Left renal pelvis (tissue), 4 donors: ENCODE data around the gene NAGLU. TPM values are rescaled to one million over a fixed set of nuclear protein-coding genes. Genes with fewer than 3 reads are reported as not detected.

Experiments
- DNase-seq, 4 donors: peaks; one replicate each; pipeline ENCODE4 v3.0.0-alpha.2; 2013; ENCODE audit warnings: low read depth in 4 of 4, low spot score in 3 of 4
- polyA plus RNA-seq, 4 donors: library from polyadenylated mRNA; unstranded; fragments of 120-200 nt; gene quantifications; one replicate each; pipeline ENCODE4 v1.2.1, GENCODE V29; 2013; ENCODE audit not compliant: insufficient read length in 4 of 4

Gene NAGLU
- polyA plus RNA-seq, 4 donors = 18.2 to 30.7 (median 19.8) TPM

DNA sequence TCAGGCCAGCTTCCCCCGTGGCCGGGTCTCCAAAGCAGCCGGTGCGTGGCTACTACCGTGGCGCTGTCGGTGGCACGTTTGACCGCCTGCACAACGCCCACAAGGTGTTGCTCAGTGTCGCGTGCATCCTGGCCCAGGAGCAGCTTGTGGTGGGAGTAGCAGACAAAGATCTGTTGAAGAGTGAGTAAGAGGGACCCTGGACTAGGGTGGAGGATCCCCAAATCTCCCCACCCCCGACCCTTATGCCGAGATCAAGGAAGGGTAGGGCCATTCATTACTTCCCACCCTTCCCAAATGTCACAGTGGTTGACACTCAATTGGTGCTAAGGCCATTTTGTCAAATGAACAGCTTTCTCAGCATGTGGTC is 27.1 kb downstream of the NAGLU start:
- no peak for DNase-seq

DNA sequence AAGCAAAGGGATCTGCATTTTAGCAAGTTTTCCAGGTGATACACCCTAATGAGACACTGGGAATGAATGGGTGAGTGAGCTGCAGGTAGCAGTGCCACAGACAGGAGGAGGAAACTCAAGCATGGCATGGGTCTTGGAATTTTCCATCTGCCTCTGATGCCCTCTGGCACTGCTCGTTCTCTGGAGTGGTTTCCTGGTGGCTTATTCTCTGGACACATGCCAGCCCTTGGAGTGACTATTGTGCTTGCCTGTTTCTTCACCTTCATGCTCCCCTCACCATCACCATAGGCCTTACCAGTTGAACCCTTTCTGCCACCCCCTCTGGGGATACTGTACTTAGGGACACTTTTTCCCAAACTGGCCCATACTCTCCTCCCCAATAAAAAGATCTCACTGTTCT is 27.5 kb downstream of the NAGLU start:
- no peak for DNase-seq

DNA sequence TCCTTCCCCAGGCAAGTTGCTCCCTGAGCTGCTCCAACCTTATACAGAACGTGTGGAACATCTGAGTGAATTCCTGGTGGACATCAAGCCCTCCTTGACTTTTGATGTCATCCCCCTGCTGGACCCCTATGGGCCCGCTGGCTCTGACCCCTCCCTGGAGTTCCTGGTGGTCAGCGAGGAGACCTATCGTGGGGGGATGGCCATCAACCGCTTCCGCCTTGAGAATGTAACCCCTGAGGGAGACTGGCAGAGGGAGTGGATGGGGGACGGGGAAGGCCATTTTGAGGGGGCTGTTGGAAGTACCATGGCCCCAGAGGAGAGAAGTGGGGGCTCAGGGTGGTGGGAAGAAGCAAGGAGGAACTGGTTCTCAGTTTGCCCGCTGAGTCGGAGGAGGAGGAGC is 27.9 kb downstream of the NAGLU start:
- no peak for DNase-seq

DNA sequence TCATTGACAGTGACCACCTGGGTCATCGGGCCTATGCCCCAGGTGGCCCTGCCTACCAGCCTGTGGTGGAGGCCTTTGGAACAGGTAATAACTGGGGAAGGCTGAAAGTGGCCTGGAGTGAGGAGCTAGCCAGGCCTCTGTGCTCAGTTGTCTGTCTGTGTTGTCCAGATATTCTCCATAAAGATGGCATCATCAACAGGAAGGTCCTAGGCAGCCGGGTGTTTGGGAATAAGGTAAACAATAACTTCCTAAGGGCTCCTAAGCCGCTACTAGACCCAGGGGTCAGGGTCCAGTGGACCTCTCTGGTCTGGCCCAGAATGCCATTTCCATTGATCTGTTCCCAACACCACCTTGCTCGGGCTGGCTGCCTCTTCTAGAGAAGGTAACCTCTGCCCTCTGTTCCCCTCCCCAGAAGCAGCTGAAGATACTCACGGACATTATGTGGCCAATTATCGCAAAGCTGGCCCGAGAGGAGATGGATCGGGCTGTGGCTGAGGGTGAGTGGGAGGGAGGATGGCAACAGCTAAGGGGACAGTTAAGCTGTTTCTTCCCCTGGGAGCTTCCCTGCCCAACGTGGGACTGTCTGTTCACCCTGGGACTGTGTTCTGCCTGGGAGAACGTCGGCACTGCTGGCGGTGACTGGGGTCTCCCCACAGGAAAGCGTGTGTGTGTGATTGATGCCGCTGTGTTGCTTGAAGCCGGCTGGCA is 28.9 kb downstream of the NAGLU start:
- DNase-seq = no peak

DNA sequence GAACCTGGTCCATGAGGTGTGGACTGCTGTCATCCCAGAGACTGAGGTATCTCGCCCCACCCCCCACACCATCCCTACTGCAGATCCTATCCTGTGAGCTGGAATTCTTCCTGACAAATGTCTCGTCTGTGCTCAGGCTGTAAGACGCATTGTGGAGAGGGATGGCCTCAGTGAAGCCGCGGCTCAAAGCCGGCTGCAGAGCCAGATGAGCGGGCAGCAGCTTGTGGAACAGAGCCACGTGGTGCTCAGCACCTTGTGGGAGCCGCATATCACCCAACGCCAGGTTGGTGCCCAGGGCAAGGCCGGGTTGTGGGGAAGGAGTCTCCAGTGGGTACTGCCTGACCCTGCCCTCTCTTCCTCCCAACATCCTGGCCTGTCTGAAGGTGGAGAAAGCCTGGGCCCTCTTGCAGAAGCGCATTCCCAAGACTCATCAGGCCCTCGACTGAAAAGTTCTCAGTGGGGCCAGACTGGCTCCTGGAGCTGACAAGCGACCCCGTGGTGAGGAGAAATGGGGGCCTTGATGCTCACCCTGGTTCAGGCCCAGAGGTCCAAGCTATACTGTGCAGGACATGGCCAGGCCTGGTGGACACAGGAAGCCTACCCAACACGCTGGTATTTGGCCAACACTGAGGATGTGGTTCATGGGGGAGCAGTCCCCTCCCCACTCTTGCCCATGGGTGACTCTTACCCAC is 29.6 kb downstream of the NAGLU start:
- no peak for DNase-seq

DNA sequence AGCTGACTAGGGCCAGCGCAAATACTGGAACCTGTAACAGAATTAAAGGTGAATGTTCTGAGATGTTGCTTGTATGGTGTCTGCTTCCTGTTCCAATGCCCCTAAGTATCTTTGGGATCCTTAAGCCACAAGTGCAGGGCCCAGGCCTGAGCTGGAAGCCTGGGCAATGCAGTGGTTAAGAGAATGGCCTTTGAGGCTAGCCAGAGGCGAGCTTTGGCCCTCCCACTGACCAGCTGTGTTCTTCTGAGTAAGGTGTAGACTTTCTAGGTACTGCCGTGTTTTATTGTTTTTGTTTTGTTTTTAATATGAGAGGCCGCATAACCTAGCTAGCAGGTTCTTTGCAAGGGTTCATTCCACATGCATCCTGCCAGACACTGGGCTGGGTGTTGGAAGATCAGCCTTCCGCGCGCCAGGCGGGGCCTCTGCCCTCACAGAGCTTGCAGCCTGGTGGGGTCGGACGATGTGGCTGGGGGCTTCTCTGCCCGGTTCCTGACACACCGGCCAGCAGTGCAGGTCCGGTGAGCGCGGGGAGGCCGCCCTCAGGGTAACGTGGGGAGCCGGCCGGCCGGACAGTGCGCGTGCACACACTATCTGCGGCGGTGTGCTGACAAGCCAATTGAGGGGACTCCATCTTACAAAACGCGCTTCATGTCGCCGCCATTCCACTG is 30.3 kb downstream of the NAGLU start:
- no peak for DNase-seq

DNA sequence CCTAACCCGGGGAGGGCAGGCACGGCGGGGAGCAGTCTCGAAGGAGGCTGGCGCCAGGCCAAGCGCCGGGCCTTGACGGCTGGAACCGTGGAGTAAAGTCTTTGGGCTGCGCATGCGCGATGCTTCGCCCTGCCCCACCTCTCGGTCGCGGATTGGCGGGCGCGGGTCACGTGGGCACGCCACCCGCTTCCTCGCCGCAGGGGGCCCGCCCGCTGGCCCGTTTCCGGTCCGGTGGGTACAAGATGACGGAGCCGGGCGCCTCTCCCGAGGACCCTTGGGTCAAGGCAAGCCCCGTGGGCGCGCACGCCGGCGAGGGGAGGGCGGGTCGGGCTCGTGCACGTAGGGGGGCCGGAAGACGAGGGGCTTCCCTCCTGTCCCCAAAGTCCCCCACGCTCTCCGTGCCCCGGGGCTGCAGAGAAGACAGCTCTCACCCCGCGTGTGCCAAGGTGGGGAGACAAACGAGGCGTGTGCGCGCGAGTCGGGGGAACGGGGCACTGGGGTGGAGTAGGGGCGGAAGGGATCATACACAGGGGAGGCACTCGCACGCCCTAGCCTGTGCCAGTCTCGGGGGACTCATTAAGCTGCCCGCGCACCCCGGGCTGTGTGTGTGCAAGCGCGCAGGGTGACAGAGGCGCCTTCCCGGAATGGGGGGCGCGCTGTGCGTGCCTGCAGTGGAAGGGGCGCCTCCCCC is 31.0 kb downstream of the NAGLU start, which contains the start of gene MLX:
MLX (plus strand) TSS at position 218 of the 691 bp plus-strand sequence; CDS start at position 243, 25 bp downstream.
- DNase-seq = peak in 3 of 4 donors; percentile 73 to 79 (median 76)

DNA sequence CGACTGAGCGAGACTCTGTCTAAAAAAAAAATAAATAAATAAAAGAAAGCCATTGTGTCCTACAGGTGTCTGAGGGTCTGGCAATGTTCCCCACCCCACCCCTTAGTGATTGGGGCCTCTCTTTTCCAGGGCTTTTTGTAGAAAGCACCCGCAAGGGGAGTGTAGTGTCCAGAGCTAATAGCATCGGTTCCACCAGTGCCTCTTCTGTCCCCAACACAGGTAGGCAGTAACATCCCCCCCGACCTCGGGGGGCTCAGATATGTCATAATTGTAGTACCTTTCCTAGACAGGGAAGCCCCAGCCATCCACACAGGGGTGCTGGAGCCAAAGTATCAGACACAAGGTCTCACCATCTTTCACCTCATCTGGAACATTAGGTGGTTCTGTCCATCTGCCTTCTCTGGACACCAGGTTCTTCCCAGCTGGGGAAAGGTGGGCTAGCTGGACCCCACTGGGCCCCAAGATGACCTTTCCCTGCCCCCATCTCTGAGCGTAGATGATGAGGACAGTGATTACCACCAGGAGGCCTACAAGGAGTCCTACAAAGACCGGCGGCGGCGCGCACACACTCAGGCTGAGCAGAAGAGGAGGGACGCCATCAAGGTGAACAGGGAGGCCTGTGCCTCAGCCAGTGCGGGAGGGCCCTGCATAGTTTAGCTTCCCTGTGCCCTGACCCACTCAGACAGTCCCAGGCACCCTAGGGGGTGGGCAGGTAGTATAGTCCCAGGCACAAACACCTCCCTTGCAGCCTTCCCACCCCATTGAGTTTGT is 32.5 kb downstream of the NAGLU start:
- no peak for DNase-seq

DNA sequence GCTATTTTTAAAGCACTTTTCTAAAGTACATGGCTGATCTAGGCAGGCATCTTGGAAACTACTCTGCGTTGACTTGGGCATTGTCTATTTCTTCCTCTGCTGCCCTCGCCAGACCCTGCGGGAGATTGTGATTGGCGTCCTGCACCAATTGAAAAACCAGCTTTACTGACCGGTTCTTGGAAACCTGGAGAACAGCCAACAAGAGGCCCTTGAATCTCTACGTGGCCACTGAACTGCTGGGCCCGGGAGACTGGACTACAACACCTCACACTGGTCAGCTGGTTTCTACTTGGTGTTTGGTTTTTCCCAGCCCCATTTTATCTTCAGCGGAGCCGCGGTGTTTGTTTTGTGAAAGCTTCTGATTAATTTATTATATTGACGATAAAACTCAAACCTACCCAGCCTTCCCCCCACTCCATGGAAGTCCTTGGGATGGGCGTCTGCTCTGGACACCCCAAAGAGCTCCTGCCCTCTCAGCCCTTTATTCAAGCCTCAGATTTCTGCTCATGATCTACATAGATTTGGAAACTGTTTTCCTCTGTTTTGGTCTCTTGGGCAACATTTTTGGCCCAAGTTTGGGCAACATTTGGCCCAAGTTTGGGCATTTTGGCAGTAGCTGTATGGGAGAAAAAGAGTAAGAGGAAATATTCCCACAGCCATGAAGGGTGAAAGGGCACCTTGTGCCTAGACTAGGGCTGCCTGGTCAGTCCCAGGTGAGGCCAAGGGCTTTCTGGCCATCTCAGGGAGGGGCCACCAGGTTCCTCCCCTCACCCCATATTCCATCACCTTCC is 35.6 kb downstream of the NAGLU start:
- DNase-seq = no peak

DNA sequence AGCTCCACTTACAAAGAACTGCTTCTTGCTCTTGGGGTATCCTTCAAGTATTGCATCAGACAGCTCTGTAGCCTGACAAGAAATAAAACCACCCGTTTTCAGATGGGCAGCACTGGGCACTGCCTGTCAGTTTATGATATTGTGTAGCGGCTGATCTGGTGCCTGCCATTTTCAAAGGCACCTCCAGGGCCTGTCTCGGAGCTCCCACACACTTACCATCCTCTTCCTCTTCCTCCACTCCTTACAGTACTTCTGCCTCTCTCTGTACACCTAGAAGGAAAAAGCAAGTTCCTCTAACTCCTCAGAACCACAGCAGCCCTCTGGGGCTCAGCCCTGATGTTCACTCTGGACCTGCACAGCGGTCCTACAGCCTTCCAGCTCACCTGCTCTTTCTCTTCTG is 37.1 kb downstream of the NAGLU start:
- no peak for DNase-seq

DNA sequence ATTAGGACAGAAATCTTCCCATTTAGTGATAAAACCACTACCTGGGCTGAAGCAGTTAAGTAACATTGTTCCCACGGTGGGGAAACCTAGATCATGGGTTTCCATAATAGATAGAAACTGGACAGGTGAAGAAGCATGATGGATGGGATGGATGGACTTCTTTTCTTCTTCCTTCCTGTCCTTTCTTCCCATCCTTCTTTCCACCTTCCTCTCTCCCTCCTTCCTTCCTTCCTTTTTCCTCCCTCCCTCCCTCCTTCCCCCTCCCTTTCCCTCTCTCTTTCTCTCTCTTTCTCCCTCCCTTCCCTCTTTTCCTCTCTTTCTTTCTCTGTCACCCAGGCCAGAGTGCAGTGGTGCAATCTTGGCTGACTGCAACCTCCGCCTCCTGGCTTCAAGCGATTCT is 38.4 kb downstream of the NAGLU start:
- DNase-seq = no peak

DNA sequence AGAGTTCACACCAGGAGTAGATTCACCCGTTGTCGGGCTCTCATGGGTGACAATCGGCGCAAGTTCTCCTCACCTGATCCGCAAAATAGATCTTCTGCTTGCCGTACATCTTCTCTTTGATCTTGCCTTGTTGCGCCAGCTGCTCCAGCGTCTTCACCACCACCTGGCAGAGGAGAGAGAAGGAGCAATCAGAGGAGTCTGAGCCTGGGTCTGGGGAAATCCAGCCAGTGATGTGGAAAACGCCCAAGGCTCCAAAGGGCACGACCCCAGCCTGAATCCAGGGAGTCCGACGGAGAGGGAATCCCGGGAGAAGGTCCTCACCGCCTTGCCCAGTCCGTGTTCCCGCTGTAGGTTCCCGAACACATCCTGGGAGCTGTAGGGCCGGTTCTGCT is 41.1 kb downstream of the NAGLU start:
- DNase-seq = no peak

DNA sequence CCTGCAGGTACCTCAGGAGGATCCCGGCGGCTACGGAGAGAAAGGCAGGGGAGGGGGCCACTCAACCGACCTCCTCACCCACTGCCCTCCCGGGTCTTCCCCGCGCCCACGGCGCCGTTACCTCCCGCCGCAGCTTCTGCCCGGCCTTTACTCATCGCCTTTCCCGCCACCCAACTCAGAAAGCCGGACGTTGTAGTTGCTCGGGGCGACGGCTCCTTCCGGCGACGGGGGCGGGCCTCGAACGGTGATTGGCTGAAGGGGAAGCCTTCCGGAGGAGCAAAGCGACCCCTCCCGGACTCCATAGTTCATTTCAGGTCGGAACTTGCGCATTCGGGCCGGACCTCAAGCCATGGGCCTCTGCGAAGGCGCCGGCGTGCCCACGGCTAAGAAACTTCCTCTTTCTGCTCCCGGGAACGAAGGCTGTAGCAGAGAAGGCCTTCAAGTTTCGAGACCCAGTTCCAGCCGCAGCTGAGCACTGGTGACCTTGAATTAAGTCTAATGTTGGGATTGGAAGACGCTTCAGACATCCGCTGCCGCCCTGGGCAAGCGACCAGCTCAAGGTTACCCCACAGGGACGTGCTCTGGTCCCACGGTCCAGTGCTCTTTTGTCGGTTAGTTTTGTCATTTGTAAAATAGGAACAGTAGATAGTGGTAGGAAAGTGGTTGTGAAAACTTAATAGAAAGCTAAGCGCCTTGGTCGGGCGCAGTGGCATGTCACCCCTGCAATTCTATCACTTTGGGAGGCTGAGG is 41.7 kb downstream of the NAGLU start, which contains the start of gene PSMC3IP:
PSMC3IP (minus strand) TSS at position 198 of the 750 bp plus-strand sequence; CDS start at position 155, 43 bp downstream.
- peak; percentile 76 to 90 (median 79) for DNase-seq

DNA sequence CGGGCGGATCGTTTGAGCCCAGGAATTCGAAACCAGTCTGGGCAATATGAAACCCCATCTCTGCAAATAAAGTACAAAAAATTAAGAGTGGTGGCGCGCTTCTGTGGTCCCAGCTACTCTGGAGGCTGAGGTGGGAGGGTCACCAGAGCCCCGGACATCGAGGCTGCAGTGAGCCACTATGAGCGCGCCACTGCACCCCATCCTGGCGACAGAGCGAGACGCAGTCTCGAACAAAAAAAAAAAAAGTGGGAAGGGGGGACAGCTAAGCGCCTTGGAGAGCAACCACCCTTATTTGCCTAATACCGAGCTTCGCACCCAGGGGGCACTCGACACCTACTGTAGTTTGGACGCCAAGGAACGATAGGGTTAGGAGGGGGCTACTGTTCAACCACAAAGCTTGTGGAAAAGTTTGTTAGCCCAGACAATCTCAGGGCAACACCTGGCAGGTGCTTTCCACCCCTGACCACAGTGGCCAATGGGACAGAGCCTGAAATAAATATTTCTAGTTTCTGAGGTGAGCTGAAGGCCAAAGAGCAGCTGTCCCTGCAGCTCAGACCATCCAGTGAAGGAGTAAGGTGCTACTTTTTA is 42.3 kb downstream of the NAGLU start:
- DNase-seq = peak in 2 of 4 donors; percentile 68 to 73

DNA sequence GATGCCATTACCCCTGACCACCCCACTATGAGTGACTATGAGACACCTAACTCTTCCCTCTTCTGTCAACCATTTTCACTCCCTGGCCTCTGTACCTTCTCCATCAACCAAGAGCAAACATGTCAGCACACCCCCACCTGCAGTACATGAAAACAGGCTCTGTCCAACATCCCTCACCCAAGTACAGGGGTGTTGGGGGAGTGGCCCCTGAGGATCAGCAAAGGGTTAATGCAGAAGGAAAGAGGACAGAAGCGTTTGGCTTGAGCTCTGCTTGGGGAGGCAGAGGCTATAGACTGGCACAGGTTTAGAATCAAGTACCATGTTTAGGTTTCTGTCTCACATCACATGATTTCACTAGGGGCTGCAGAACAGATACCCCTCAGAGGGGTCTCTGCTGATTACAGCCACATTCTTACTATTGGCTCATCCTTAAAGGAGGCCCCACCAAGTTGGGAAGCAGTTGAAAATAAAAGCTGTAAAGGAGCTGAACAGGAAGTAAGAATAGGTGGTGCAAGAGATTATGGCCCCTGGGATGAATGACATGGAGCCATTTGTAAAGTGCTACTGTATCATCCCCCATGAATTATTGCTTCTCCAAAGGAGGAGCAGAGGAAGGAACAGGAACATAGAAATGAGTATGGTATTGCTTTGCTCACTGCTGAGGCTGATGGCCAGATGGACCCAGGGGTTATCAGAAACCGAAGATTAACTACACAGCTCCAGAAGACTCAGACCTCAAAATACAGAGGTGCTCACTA is 43.9 kb downstream of the NAGLU start:
- no peak for DNase-seq

DNA sequence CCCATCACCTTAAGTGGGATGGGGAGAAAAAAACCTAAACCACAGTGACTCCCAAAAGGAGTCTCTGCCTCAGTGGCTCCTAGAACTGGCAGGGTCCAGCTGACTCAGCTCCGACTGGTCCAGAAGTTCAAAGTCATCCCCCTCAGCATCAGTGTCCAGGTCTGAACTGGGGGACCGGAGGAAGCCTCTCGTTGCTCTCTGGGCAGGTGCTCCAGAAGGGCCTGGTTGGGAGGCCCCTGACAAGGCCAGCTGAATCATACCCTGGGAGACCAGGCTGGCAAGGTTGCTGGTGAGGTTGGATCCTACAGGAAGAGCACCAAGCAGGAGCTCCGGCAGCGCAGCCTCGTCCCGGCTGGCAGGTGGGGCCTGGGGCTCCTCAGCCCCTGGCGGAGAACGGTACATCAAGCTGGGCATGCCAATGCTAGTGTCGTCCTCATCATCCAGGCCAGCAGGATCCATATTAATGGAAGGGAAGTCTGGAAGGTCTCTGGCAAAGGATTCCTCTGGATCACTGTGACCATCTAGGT is 45.8 kb downstream of the NAGLU start:
- no peak for DNase-seq

DNA sequence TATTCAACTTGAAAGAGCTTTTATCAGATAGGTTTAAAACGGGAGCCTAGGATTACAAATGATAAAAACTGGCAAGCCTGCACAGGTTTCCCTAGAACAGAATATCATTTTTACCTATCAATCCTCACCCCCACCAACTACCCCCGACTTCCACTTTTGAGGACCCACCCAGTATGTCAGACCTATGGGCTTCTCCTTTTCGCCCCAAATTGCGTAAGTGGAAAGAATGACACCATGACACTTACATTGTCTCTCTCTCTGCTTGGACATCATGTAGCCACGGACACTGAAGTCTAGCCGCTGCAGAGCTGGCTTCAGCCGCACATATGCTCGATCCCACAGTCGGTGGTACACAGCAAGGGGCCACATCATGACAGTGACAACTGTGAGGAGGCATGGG is 48.8 kb downstream of the NAGLU start:
- DNase-seq = no peak
